Bone marrow (tissue), 2 donors: Measurements from ENCODE around the gene KDM4C.

Experiments used
- DNase-seq, 2 donors: peaks; one replicate each; lab custom pipeline; 2025; lab: John Stamatoyannopoulos, UW

KDM4C gene

GRCh38 chr9:7212101-7212500 is 454.3 kb downstream of the KDM4C start:
- no peak for DNase-seq

GRCh38 chr9:7216004-7216841 is 458.4 kb downstream of the KDM4C start:
- DNase-seq, result no peak

- DNase-seq, result no peak
Measured at GRCh38 chr9:7223981-7224380, 466.2 kb downstream of the KDM4C start.
